ENCODE data around the gene WASF2. TPM values are rescaled to one million over a fixed set of nuclear protein-coding genes. Genes with fewer than 3 reads are reported as not detected.
"Not testable (repeated sequence)": the region's sequence is repeated elsewhere in the genome, so short reads cannot be mapped to it uniquely, and the experiment has no call there.

The WASF2 gene
- total RNA-seq, 1 donor from 2014 or later, result 141 TPM

DNA sequence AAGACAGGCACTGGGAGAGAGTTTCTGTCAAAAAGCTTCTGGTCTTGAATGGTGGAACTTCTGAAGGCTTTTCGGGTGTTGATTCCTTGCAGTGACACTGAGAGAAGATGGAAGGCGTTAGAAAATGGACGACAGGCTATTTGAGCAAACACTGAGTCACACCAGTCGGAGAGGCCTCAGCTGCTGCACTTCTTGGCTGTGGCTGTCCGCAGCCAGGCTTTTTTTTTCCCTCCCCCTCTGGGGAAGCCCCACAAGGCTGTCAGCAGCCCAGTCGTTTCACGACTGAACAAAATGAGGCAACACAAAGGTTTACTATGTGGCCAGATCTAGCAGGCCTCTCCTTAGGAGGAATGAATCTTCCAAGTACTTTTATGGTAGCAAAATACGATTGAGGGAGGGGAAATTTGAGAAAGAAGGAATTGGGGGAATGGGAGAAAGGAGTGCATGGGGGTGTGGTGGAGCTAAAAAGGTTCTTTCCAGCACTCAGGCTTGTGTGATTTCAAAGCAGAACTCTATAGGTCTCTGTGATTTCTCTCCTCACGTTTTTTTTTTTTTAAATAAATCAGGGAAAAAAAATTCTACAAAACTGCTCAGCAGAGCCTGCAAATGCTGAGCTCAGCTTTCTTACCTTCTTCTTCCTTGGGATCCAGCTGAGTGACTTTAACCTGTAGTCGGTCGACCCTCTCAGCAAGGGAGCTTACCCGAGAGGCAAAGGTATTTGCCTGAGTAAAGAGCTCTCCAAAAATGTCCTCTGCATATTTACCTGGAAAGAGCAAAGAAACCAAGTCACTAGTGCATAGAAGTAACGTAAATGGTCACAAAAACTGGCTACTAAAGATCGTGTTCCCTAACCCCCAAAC, 71.4 kb downstream of the WASF2 start:
- peak; percentile 82 for DNase-seq (ENCODE audit: low spot score)

DNA sequence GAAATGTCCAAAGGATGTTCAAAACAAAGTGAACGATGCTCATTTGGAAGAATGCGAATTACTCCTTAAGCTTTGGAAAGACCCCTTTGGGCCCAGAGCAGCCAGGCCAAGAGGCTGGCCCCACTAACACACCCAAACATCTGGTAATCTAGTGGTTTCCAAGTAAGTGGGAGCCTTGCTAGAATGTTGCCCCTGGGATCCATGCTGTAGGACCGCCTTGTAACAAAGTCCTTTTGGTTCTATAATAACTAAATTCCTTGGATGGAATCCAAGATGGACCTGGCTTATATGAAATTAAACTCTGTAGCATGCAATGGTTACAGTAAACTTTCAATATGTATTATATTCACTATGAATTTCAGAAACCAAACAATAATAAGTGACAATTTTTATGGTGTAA, 72.3 kb downstream of the WASF2 start:
- no peak for DNase-seq (ENCODE audit: low spot score)

DNA sequence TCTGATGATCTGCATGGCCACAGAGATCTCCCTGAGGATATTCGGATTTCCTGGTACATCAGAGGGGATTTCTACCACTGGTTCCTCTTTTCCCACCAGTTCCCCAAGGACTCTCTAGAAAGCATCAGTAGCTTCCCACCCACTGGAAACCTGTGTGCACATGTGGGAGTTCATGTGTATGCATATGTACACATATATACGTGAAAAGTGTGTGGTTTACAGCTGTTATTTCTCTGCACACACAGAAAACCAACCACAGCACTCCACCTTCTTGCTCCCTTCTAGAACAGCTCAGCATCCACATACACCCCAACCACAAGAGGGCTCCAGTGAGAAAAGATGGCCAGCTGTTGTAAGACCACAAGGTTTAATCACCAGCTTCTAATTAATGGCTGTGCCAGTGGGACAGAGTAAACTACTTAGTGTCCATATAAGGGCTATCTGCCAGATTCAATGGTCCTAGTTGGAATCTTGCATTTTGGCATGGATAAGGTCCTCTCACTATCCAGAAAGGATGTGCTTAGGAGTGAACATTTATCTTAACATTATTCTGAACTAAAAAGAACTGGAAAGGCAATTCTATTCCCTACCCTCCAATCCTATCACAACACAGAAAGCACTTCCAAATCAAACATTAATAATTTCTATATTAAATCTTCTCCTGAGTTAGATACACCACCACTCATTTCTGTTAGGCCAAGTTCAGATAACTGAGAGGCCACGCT, 73.4 kb downstream of the WASF2 start:
- DNase-seq (ENCODE audit: low spot score), result no peak

DNA sequence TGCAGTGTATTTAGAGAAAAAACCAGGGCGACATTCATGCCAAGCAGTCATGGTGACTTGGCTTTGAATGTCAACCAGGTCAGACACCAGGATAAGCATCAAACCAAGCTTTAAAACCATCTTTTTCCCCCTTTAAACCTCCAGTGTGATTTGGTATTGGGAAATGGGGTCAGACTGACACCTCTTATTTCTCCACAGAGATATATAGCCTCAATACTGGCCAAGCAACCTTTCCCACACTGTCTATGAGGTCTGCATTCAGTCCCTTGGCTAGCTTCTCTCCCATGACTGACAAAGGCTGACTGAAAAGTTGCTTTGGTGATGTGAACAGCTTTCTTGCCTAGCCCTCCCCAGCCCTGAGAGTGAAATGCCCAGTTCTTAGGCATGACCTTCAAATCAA, 75.9 kb downstream of the WASF2 start:
- DNase-seq (ENCODE audit: low spot score), result no peak

DNA sequence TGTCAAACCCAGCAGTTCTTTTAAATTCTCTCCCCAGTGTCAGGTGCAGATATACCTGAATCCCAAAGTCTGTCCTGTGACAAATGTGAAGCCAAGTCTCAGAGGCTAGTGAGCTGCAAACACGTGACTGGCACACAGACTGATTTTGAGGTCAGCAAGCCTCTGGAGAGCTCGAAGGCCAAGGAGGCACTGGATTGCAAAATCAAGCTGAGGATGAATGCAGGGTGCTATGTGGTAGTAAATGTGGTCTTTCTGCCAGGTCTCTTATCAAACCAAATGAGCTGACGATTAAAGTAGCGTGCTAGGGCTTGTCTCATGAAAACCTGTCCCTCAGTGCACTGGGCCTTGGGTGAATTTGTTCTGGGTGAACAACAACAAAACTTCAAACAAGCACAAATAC, 77.0 kb downstream of the WASF2 start:
- no peak for DNase-seq (ENCODE audit: low spot score)

DNA sequence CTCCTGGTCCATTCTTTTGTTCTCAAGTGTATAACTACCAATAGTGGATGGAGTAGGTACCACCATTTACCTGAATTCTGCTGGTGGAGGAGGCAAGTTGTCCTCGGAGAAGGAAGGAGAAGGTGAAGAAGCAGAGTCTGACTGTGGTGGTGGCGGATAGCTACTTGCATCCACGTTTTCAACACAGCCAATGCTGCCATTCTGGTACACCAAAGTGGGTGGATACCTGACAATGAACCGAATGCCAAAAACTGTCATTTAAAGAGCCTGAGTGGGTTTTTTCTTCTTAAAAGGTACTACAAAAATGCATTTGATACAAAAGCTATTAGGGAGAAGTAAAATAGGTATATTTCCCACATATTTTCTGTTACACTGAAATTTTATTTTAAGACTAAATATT, 77.5 kb downstream of the WASF2 start:
- no peak for DNase-seq (ENCODE audit: low spot score)

DNA sequence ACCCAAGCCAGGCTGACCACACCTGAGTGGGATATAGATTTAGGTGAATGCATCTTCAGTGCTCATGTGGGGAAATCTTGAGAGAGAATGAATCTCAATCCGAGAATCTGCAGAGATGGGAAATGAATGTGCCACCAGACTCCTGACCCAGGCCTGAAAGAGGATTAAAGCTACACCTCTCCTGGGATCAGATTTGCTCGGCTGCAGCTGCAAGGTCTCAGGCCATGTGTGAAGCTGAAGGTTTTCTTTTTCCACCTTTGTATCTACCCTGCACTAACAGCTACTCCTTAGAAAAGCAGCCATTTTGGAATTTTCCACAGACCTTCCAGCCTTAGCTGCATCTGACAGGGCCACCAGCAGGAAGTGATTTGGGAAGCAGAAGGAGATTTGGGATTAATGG, 79.3 kb downstream of the WASF2 start:
- DNase-seq (ENCODE audit: low spot score), result no peak

DNA sequence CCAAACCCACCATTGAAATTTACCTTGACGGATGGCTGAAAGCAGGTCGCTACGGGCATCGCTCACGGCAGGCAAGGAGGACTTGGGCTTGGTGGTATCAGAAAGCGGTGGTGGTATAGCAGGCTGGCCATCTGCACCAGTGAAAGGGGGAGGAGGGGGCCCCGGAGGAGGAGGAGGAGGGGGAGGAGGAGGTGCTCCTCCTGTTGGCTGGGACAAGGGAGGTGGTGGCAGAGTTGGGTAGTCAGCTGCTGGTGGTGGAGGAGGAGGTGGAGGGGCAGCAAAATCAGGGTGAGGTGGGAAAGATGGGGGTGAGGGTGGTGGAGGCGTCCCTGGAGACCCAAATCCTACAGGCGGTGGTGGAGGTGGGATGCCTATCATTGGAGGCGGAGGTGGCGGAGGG, 80.3 kb downstream of the WASF2 start:
- DNase-seq (ENCODE audit: low spot score), result no peak

DNA sequence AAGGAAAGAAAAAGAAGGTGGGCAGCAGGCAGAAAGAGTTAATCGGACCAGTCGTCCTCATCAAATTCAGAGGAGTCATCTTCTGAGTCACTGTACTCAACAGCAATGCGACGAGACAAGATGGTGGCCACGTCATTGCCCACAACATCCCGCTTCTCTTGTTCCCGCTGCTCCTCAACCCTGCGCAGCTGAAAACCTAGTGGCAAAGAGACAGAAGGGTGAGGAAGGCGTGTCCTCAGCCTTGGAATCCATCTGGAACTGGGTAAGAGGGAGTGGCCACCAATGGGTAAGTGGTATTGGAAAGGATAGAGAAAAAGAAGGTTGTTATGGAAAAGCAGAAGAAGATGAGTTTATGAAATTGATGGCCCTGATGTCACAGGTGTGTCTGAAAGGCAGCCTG, 81.8 kb downstream of the WASF2 start:
- no peak for DNase-seq (ENCODE audit: low spot score)

DNA sequence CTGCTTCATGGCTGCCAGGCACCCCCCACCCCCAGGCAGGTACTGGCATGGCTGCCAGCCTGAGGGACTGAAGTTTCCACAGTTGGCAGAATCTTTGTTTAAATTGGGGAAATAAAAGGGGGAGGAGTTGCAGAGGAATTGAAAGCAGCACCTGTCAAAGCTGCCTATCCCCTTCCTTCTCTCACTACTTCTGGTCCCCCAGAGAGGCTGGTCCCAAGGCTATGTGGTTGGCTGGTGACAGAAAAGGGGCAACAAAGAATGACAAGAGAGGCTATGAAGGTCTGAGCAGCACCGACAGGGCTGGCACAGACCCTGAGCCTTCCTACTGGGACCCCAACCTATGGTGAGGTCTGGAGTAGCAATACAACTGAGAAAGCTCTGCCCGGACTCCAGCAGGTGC, 83.2 kb downstream of the WASF2 start:
- not testable (repeated sequence) for DNase-seq (ENCODE audit: low spot score)

DNA sequence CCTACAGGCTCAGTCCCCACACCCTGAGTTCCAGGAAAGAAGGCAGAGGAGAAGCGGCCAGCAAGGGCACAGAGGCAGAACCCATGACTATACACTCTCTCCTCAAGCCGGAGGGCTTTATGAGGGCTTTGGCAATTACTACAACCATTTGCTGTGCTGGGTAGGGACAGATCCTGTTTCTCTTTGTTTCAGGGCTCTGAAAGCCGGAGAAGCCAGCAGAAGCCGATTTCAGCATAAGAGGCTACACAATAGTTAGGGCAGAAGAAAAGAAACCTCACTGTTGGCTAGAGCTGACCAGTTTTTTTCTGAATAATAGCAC, 83.6 kb downstream of the WASF2 start:
- no peak for DNase-seq (ENCODE audit: low spot score)

DNA sequence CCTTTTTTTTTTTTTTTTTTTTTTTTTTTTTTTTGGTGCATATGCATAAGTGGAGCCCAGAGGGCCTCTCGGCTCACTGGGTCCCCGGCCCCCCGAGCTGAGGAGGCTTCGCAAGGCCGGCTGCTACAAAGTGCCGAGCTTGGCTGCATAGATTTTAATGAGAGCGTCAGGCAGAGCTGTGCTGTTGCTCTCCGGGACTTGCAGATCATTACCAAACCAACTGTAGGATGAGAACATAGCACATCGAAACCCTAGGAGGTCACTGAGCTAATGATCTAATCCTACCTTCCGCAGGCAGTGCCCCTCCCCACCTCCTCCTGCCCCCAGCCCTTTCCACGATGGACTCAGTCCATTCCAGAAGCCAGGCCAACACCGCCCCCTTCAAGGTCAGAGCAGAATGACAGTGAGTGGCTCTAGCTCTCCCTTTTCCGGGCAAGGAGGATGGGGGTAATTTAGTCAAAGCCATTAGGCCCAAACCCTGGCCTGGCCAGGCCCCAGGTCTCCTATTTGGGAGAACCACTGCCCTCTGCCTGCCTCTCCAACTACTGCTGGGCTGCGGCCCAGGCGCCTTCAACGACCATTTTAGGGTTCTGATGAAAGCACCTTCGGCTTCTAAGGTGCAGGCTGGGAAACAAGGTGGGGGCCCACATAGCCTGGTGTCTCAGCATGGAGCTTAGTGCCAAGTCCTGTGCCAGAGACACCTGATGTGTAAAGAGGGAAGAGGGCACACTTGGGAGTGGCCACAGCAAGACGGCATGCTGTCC, 84.2 kb downstream of the WASF2 start:
- DNase-seq (ENCODE audit: low spot score), result not testable (repeated sequence)

DNA sequence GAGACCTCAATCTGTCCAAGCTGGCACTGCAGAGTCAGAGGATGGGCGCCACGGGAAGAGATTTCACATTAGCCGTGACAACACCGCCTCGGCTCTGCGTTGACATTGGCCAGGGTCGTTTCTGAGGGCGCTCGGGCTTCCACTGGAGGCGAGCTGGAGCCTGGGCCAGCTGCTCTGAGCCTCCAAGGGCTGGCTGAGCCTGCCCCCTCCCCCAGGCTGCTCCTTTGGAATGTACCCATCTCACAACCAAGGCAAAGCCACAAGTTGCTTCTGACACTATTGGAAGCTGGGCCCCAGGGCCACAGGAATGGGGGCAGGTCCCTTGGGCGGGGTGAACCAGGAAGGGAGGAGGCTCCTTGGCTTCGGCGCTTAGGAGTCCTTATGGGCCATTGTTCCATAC, 84.9 kb downstream of the WASF2 start:
- no peak for DNase-seq (ENCODE audit: low spot score)

DNA sequence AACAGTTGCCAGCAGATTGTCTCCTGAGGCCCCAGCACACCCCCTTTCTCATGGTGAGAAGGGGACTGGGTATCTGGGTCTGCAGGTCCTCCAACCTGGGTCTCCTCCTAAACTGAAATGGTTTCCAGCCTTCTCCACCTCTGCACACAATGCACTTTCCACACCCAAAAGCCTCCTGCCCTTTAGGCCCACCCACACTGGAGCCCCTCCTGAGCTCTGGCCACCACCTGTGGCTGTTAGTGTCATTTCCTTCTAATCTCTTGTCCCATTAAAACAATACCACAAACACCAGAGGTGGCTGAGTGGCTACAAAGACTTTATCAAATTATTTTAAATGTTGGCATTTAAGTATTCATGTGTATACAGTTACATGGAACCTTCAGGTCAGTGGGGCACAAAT, 86.0 kb downstream of the WASF2 start:
- DNase-seq (ENCODE audit: low spot score), result no peak

DNA sequence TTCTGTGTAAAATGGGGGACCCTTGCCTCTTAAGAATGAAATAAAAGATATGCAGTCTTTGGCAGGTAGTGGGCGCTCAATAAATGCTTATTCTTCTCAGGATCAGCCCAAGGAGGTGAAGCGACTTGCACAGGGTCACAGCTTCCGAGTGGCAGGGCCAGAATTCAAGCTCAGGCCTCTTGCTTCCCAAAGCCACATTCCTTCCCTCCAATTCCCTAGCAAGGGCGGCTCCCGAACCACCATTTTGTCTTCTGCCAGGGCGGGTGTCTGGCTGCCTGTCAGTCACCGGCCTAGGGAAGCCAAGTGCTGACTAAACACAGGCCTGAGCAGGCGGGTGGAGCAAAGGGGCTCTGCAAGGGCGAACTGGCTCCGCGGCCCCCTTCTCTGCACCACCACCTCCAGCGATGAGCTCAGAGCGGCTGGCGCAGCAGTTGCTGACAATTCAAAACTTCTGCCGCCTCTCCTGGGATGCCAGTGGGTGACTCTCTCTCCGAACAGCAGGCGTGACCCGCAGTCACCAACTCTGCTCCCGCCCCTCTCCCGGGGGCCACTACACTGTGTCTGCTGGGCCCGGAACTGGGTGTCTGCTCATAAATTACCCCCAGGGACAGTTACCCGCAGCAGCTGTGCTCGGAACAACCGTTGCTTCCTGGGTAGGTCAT, 86.8 kb downstream of the WASF2 start:
- DNase-seq (ENCODE audit: low spot score), result peak; percentile 73

DNA sequence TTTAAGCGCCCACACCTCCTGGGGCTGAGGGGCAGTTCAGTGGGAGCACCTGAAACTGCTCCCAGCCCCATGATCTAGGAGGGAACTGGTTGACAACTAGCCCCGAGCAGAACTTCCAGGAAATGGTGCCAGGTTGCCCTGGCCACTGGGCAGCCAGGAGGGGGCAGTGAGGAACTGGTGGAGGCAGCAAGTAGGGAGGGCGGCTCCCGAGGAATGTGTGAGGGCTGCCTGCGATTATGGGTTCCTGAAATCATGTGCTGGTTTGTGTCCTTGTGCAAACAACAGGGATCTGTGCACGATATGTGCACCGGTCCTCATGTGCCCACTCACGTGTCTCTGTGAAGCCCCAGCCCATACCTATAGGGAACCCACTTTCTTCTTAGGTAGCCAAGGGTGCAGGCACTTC, 87.6 kb downstream of the WASF2 start:
- peak; percentile 90 for DNase-seq (ENCODE audit: low spot score)

DNA sequence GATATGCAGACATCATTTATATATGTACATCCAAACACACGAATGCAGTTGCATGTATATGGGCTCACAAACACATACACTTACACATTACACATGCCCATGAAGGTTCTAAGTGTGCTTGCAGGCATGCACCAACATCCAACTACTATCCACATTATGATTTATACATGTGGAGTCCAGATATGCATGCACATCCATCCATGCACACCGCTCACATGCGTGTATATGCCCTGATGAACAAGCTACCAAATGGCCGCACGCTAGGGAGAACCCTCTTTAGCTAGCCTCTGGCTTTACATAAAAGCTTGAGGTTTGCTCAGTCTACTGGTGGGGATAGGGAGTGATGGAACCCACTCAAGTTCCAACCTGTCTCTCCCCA, 89.0 kb downstream of the WASF2 start:
- no peak for DNase-seq (ENCODE audit: low spot score)

DNA sequence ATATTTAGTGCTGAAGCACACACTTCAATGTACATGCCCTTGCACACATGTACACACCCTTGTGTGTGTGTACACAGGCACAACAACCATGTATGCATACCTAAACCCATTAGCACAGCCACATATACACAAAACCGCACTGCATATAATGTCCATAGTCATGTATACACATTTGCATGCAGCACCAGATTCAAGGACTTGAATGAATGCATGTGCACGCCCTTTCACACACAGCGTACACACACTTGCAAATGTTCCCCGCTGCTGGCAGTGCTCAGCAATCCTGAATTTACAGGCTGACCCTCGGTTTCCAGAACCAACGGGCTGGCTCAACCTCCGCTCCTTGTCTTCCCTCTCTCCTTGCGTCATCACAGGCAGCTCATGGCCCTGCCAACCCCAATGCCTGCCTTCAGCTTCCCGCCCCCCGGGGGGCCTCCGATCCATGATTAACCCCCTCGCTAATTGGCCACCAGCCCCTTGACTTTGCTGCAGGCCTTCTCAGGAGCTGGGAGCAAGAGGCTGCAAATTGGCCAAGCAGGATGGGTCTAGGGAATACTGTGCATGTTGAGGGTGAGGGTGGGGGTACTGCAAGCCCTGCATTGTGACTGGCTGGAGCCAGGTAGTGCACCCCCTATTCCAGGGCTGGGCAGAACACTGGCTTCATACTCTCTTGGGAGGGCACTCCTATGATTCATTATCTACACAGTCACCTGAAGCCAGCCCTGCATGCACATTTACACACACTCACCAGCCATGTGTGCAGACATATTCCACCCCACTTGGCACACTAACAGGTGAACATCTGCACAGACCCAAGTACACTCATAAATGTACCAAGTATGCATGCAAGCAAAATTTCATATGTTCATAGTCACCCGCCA, 89.6 kb downstream of the WASF2 start:
- DNase-seq (ENCODE audit: low spot score), result no peak

DNA sequence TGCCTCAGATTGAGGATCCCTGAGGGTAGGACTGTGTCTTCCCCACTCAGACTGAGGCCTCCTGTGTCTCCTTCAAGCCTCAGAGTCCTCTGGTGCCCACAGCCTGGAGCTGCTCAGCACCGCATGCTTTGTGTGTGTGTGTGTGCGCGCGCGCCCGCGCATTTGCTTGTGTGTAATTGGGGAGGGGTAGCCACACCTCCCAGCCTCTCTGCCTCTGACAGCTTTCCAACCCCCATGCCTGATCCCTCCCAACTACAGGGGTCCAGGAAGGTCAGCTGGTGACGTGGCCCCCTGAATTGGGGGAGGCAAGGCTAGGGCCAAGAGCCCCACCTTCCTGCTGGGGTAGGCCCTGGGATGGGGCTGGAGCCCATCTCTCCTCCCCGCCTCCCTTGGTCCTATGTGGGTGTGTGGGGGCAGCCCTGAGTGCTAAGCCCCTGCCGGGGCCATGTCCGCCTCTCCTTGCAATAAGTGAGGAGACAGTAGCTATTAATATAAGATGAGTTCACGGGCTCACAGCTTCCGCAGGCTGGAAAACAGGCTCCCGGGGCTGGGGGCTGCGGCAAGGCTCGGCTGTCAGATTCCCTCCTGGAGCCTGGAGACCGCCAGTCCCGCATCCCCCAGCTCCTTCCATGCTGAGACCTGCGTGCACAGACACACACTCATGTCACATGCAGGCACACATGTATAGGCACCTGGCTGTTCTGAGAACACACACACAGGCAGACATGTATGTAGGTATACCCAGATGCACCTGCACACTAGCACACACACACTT, 90.5 kb downstream of the WASF2 start:
- DNase-seq (ENCODE audit: low spot score), result no peak

DNA sequence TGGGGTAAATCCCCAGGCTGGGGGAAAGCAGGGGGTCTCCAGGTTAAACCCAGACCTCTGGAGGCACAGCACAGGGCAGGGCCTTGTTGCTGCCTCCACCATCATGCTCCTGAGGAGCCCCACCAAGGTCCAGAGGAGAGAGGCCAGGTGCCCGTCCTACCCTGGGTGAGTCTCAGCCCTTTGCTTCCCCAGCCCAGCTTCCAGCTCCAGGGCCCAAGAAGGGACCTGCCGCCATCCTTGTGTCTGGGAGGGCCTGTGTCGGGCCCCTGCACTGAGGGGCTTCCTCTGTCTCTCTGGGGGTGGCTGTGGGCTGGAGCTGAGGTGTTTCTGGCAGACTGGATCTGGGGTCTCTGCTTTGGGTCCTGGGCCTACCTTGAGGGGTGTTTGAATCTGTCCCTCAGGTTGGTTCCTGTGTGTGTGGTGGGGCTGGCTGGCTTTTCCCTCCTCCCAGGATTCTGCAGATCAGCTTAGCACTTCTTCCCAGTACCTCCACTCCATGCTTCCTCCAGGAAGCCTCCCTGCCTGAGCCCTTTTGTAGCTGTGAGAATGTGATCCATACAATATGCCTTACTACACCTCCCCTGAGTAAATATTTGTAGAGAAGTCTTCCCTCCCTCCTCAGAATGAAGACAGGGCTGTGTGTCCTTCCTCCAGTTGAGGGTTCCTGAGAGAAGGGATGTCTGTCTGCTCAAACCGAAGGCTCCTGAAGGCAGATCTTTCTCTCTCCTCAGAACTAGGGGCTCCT, 91.4 kb downstream of the WASF2 start:
- DNase-seq (ENCODE audit: low spot score), result no peak
